K562 (cell line): ENCODE results near the gene KHDC1.

Experiments used
- MCM5 ChIP-seq: fragments of 450-650 bp; IDR thresholded peaks from 2 replicates; pipeline ENCODE4 v1.6.1; 2016; ENCODE audit warnings: low read depth
- MTA3 ChIP-seq: fragments of 450-650 bp; formaldehyde crosslinking; IDR thresholded peaks from 2 replicates; pipeline ENCODE4 v1.6.1; 2017; ENCODE audit warnings: mild to moderate bottlenecking, borderline replicate concordance
- NCOA1 ChIP-seq: fragments of 450-650 bp; IDR thresholded peaks from 2 replicates; pipeline ENCODE4 v1.6.1; 2016; ENCODE audit warnings: low read depth
- NFYB ChIP-seq: IDR thresholded peaks from 2 replicates; pipeline ENCODE4 v1.6.1; 2011; ENCODE audit warnings: mild to moderate bottlenecking, moderate library complexity; ENCODE audit not compliant: insufficient read length; ENCODE audit errors: extremely low read depth
- PCBP2 ChIP-seq: fragments of 200-400 bp; formaldehyde crosslinking; IDR thresholded peaks from 2 replicates; pipeline ENCODE4 v1.6.1; 2018; ENCODE audit warnings: low read length, low read depth, mild to moderate bottlenecking, moderate library complexity; ENCODE audit not compliant: poor library complexity, severe bottlenecking
- POLR2AphosphoS2 ChIP-seq: IDR thresholded peaks from 2 replicates; pipeline ENCODE4 v1.6.1; 2012; ENCODE audit warnings: low read length, improper control_type of control experiment
- TAF1 ChIP-seq: IDR thresholded peaks from 2 replicates; pipeline ENCODE4 v1.6.1; 2011; ENCODE audit warnings: mild to moderate bottlenecking, low read length, moderate library complexity; ENCODE audit not compliant: insufficient read depth, control insufficient read depth, severe bottlenecking; ENCODE audit errors: extremely low read depth
- ZBTB7A ChIP-seq: IDR thresholded peaks from 2 replicates; pipeline ENCODE4 v1.6.1; 2011; ENCODE audit warnings: low read depth, mild to moderate bottlenecking, low read length, moderate library complexity, borderline replicate concordance; ENCODE audit not compliant: control insufficient read depth
- ZNF263 ChIP-seq: sonication (generic); formaldehyde crosslinking; IDR thresholded peaks from 2 replicates; pipeline ENCODE4 v1.8.0; 2022; ENCODE audit warnings: mild to moderate bottlenecking, missing genetic modification reagents, borderline replicate concordance
- ZNF561 ChIP-seq: fragments of 450-650 bp; formaldehyde crosslinking; conservative IDR thresholded peaks from 2 replicates; pipeline ENCODE4 v1.4.0; 2020; ENCODE audit warnings: mild to moderate bottlenecking, moderate library complexity
- TF ChIP-seq, protein P1 (sequence below), 3 experiments: IDR thresholded peaks in 2 of 3; conservative IDR thresholded peaks in 1 of 3; 2 replicates each; pipeline ENCODE4 v1.5.1; 2011 to 2012; ENCODE audit warnings: low read length in 3 of 3, mild to moderate bottlenecking in 3 of 3, control low read depth in 2 of 3, improper control_type of control experiment in 1 of 3, inconsistent platforms in 1 of 3, low read depth in 1 of 3, mixed read lengths in 1 of 3, moderate library complexity in 1 of 3; ENCODE audit not compliant: insufficient read depth in 2 of 3
- TF ChIP-seq, protein P2 (sequence below): sonication (generic); formaldehyde crosslinking; IDR thresholded peaks from 2 replicates; pipeline ENCODE4 v1.8.0; 2022; ENCODE audit warnings: mild to moderate bottlenecking, missing genetic modification reagents

DNA sequence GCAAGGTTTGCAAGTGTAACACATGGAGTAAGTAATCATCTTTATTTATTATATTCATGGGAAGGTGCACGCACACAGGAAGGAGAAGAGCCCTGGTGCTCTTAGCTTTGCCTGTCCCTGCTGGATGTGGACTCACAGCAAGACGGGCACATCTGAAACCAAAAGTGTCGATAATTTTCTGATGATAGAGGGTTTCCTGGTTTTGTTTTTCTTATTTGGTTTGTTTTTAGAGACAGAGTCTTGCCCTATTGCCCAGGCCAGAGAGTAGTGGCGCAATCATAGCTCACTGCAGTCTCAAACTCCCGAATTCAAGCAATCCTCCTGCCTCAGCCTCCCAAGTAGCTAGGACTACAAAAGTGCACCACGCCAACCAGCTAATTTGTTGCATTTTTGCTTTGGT is 29.9 kb downstream of the KHDC1 start:
- TF ChIP-seq MCM5 = no peak
- TF ChIP-seq, protein P1, sequence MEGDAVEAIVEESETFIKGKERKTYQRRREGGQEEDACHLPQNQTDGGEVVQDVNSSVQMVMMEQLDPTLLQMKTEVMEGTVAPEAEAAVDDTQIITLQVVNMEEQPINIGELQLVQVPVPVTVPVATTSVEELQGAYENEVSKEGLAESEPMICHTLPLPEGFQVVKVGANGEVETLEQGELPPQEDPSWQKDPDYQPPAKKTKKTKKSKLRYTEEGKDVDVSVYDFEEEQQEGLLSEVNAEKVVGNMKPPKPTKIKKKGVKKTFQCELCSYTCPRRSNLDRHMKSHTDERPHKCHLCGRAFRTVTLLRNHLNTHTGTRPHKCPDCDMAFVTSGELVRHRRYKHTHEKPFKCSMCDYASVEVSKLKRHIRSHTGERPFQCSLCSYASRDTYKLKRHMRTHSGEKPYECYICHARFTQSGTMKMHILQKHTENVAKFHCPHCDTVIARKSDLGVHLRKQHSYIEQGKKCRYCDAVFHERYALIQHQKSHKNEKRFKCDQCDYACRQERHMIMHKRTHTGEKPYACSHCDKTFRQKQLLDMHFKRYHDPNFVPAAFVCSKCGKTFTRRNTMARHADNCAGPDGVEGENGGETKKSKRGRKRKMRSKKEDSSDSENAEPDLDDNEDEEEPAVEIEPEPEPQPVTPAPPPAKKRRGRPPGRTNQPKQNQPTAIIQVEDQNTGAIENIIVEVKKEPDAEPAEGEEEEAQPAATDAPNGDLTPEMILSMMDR (IDR thresholded peaks at IDR 0.05 in 2 of 3, conservative IDR thresholded peaks at IDR 0.05 in 1 of 3; ENCODE audit: insufficient read depth in 2 of 3, low read depth in 1 of 3, low read length in 3 of 3) = no peak
- TF ChIP-seq NFYB = no peak
- TF ChIP-seq POLR2AphosphoS2 = no peak
- TF ChIP-seq, protein P2, sequence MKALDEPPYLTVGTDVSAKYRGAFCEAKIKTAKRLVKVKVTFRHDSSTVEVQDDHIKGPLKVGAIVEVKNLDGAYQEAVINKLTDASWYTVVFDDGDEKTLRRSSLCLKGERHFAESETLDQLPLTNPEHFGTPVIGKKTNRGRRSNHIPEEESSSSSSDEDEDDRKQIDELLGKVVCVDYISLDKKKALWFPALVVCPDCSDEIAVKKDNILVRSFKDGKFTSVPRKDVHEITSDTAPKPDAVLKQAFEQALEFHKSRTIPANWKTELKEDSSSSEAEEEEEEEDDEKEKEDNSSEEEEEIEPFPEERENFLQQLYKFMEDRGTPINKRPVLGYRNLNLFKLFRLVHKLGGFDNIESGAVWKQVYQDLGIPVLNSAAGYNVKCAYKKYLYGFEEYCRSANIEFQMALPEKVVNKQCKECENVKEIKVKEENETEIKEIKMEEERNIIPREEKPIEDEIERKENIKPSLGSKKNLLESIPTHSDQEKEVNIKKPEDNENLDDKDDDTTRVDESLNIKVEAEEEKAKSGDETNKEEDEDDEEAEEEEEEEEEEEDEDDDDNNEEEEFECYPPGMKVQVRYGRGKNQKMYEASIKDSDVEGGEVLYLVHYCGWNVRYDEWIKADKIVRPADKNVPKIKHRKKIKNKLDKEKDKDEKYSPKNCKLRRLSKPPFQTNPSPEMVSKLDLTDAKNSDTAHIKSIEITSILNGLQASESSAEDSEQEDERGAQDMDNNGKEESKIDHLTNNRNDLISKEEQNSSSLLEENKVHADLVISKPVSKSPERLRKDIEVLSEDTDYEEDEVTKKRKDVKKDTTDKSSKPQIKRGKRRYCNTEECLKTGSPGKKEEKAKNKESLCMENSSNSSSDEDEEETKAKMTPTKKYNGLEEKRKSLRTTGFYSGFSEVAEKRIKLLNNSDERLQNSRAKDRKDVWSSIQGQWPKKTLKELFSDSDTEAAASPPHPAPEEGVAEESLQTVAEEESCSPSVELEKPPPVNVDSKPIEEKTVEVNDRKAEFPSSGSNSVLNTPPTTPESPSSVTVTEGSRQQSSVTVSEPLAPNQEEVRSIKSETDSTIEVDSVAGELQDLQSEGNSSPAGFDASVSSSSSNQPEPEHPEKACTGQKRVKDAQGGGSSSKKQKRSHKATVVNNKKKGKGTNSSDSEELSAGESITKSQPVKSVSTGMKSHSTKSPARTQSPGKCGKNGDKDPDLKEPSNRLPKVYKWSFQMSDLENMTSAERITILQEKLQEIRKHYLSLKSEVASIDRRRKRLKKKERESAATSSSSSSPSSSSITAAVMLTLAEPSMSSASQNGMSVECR (CRISPR knock-in tag) = no peak
- no peak for TF ChIP-seq ZBTB7A
- TF ChIP-seq PCBP2 = no peak
- no peak for TF ChIP-seq ZNF263 (CRISPR knock-in tag)
- TF ChIP-seq ZNF561 (CRISPR knock-in tag) = no peak
- no peak for TF ChIP-seq MTA3
- no peak for TF ChIP-seq NCOA1
- TF ChIP-seq TAF1 = no peak
